Loucy (cell line): ENCODE data around the gene NAT14.

Source experiments
- H2AFZ ChIP-seq: fragments of 200-600 bp; sonication (generic); 2 replicates; pipeline ENCODE4 v1.6.0; 2016; ENCODE audit warnings: antibody characterized with exemption, mild to moderate bottlenecking, low read length, moderate library complexity
- H3F3A ChIP-seq: fragments of 200-600 bp; 2 replicates; pipeline ENCODE4 v1.6.0; 2016; ENCODE audit warnings: antibody characterized with exemption, low read depth, mild to moderate bottlenecking
- H3K27me3 ChIP-seq: fragments of 200-600 bp; sonication (generic); 2 replicates; pipeline ENCODE4 v1.6.1; 2014; ENCODE audit warnings: low read length, mild to moderate bottlenecking; ENCODE audit not compliant: insufficient read depth, poor library complexity, severe bottlenecking
- H3K36me3 ChIP-seq: fragments of 200-600 bp; sonication (generic); 2 replicates; pipeline ENCODE4 v1.6.1; 2016; ENCODE audit warnings: low read length; ENCODE audit not compliant: insufficient read depth
- H3K4me1 ChIP-seq: fragments of 200-600 bp; sonication (generic); 2 replicates; pipeline ENCODE4 v1.5.1; 2014; ENCODE audit warnings: low read length, mild to moderate bottlenecking; ENCODE audit not compliant: insufficient read depth, poor library complexity, severe bottlenecking
- H3K4me2 ChIP-seq: fragments of 200-600 bp; sonication (generic); 2 replicates; pipeline ENCODE4 v1.6.0; 2014; ENCODE audit warnings: antibody characterized with exemption, low read length, low read depth, mild to moderate bottlenecking; ENCODE audit not compliant: poor library complexity, severe bottlenecking
- H3K4me3 ChIP-seq: fragments of 200-600 bp; sonication (generic); 2 replicates; pipeline ENCODE4 v1.5.1; 2014; ENCODE audit warnings: low read length, mild to moderate bottlenecking, mixed read lengths; ENCODE audit not compliant: poor library complexity, severe bottlenecking
- H3K79me2 ChIP-seq: fragments of 200-600 bp; sonication (generic); 2 replicates; pipeline ENCODE4 v1.6.1; 2014; ENCODE audit warnings: low read length; ENCODE audit not compliant: insufficient read depth
- H3K9ac ChIP-seq: fragments of 200-600 bp; sonication (generic); 2 replicates; pipeline ENCODE4 v1.6.0; 2014; ENCODE audit warnings: mild to moderate bottlenecking, low read depth, low read length, moderate library complexity; ENCODE audit not compliant: poor library complexity, severe bottlenecking
- H3K9me2 ChIP-seq: fragments of 200-600 bp; sonication (generic); replicated peaks from 2 replicates; pipeline ENCODE4 v1.6.1; 2016; ENCODE audit warnings: low read depth, low read length, mixed read lengths
- H3K9me3 ChIP-seq: fragments of 200-600 bp; sonication (generic); 2 replicates; pipeline ENCODE4 v1.6.1; 2014; ENCODE audit warnings: mild to moderate bottlenecking, antibody characterized with exemption, low read length, low read depth; ENCODE audit not compliant: insufficient read depth
- H4K20me1 ChIP-seq: fragments of 200-600 bp; sonication (generic); 2 replicates; pipeline ENCODE4 v1.6.0; 2014; ENCODE audit warnings: antibody characterized with exemption, low read length, mild to moderate bottlenecking; ENCODE audit not compliant: insufficient read depth, poor library complexity, severe bottlenecking
- EZH2phosphoT487 ChIP-seq: fragments of 200-600 bp; IDR thresholded peaks from 2 replicates; pipeline ENCODE4 v1.6.1; 2018; ENCODE audit warnings: antibody characterized with exemption, mild to moderate bottlenecking, moderate library complexity, borderline replicate concordance
- TF ChIP-seq, protein P1 (sequence below): fragments of 200-600 bp; sonication (generic); conservative IDR thresholded peaks from 2 replicates; pipeline ENCODE4 v1.5.1; 2014; ENCODE audit warnings: mild to moderate bottlenecking, antibody characterized with exemption, low read length

The NAT14 gene

DNA sequence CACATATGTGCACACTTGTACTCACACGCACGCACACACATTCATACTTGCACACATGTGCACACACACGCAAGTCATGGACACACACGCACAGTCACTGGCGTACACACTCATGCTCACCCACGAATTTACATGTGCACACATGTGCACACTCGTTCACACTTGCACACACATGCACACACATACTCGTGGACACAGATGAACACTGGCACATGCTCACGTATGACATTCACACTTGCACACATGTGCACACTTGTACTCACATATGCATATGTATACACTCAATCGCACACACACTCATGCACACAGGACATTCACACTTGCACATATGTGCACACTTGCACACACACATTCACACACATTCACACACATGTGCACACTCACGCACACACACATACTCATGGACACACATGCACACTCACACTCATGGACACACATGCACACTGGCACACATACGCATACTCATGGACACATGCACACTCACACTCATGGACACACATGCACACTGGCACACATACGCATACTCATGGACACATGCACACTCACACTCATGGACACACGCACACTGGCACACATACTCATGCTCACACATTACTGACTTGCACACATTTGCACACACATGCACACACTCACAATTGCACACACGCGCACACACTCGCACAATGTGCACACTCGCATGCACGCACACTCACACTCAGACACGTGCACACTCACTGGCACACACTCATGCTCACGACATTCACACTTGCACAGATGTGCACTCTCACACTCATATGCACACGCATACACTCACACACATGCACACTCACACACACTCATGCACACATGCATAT lies 42.4 kb downstream of the NAT14 start:
- TF ChIP-seq, protein P1, sequence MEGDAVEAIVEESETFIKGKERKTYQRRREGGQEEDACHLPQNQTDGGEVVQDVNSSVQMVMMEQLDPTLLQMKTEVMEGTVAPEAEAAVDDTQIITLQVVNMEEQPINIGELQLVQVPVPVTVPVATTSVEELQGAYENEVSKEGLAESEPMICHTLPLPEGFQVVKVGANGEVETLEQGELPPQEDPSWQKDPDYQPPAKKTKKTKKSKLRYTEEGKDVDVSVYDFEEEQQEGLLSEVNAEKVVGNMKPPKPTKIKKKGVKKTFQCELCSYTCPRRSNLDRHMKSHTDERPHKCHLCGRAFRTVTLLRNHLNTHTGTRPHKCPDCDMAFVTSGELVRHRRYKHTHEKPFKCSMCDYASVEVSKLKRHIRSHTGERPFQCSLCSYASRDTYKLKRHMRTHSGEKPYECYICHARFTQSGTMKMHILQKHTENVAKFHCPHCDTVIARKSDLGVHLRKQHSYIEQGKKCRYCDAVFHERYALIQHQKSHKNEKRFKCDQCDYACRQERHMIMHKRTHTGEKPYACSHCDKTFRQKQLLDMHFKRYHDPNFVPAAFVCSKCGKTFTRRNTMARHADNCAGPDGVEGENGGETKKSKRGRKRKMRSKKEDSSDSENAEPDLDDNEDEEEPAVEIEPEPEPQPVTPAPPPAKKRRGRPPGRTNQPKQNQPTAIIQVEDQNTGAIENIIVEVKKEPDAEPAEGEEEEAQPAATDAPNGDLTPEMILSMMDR = no peak
- TF ChIP-seq EZH2phosphoT487 = no peak
- Histone ChIP-seq H3K36me3 (no peaks in the 10 kb centered on the region), H4K20me1 (no peaks in the 10 kb centered on the region), H3K79me2 (no peaks in the 10 kb centered on the region), H3K9me3 (no peaks in the 10 kb centered on the region), H3K9ac (no peak overlapping the region), H3K9me2 (no peaks in the 10 kb centered on the region), H2AFZ (no peak overlapping the region), H3K4me3 (no peak overlapping the region), H3K4me2 (no peak overlapping the region), H3K27me3 (no peaks in the 10 kb centered on the region), H3K4me1 (no peaks in the 10 kb centered on the region), H3F3A (no peaks in the 10 kb centered on the region)

DNA sequence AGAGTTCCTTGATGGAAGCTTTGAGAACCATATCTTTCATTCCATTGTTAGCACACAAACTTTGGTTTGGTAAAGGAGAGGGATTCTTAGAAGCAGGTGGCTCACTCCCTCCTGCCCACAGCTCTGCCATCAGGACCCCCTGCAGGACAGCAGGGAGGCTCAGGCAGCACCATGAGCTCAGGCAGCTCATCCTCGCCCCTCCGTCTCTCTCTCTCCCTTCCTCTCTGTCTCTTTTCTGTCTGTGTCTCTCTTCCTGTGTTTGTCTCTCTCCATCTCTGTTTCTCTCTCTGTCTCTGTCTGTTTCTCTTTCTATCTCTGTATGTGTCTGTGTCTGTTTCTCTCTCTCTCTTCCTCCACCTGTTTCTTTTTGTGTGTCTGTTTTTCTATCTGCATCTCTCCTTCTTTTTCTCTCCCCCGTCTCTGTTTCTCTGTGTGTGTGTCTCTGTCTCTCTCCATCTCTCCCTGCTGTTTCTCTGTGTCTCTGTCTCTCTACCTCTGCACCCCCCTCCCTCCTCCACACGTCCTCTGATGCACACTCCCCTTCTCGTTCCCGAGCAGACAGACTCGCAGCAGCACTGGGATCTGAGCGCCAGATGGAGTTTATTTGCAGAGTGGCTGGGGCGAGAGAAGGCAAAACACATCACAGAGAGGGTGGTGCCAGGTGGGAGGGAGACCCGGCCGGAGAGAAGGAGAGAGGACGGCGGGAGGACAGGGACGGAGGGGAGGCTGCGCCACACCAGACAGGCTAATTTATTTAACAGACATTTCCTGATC lies 43.2 kb downstream of the NAT14 start:
- H3K4me2 ChIP-seq = no peak overlapping the region
- no peak for TF ChIP-seq EZH2phosphoT487
- TF ChIP-seq, protein P1 = no peak
- H2AFZ ChIP-seq = no peak overlapping the region
- no peaks in the 10 kb centered on the region for H3K9me2 ChIP-seq
- H3K9me3 ChIP-seq = no peaks in the 10 kb centered on the region
- no peaks in the 10 kb centered on the region for H3K79me2 ChIP-seq
- H3K36me3 ChIP-seq = no peaks in the 10 kb centered on the region
- no peaks in the 10 kb centered on the region for H3K27me3 ChIP-seq
- H3K4me3 ChIP-seq = no peak overlapping the region
- H3K9ac ChIP-seq = no peak overlapping the region
- H3F3A ChIP-seq = no peaks in the 10 kb centered on the region
- H4K20me1 ChIP-seq = no peaks in the 10 kb centered on the region
- no peaks in the 10 kb centered on the region for H3K4me1 ChIP-seq

DNA sequence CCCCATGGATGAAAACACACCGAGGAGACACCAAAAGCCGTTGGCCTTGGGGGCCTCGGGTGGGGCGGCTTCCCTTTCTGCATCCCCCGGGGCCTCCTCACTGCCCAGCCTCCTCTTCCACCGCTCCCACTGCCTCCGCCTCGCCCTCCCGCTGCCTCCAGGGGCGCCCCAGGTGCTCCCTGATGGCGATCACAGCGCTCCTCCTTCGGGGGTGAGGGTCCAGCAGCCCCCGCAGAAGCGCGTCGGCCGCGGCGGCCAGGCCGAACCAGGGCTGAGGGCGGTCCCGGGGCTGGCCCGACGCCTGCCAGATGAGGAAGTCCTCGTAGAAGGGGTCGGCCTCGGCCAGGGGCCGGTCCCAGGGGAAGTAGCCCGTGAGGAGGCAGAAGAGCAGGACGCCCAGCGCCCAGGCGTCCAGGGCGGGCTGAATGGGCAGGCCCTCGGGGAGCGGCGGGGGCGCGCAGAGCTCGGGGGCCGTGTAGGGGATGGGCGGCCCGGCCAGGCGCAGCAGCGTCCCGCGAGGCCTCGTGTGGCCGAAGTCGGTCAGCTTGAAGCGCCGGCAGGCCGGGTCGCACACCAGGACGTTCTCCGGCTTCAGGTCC lies 44.7 kb downstream of the NAT14 start:
- no peak overlapping the region for H3K9ac ChIP-seq
- TF ChIP-seq, protein P1 = no peak
- no peak for TF ChIP-seq EZH2phosphoT487
- H3K27me3 ChIP-seq = no peaks in the 10 kb centered on the region
- H3K36me3 ChIP-seq = no peaks in the 10 kb centered on the region
- no peaks in the 10 kb centered on the region for H3K9me3 ChIP-seq
- no peaks in the 10 kb centered on the region for H3K9me2 ChIP-seq
- no peak overlapping the region for H3K4me2 ChIP-seq
- no peaks in the 10 kb centered on the region for H3F3A ChIP-seq
- H4K20me1 ChIP-seq = no peaks in the 10 kb centered on the region
- H3K4me1 ChIP-seq = no peaks in the 10 kb centered on the region
- H3K4me3 ChIP-seq = no peak overlapping the region
- no peaks in the 10 kb centered on the region for H3K79me2 ChIP-seq
- no peak overlapping the region for H2AFZ ChIP-seq
